ENCODE data around the gene SCRT2. TPM values are rescaled to one million over a fixed set of nuclear protein-coding genes. Genes with fewer than 3 reads are reported as not detected.
"Not testable (repeated sequence)": the region's sequence is repeated elsewhere in the genome, so short reads cannot be mapped to it uniquely, and the experiment has no call there.

SCRT2 gene
- total RNA-seq, 1 donor from 2014 or later = not detected

GRCh38 chr20:695165-695866, 19.7 kb upstream of the SCRT2 start:
- Mint-ChIP-seq H3K27me3 (ENCODE audit: low read depth) (peaks cover 7% of the 10 kb centered on the region), H3K36me3 (ENCODE audit: low read depth) (no peaks in the 10 kb centered on the region), H3K9me3 (no peaks in the 10 kb centered on the region), H3K27ac (no peak overlapping the region), H3K4me1 (ENCODE audit: low read depth) (peaks cover 5% of the 10 kb centered on the region), H3K4me3 (ENCODE audit: low read depth) (no peak overlapping the region)
- intact Hi-C loops (cut with micrococcal nuclease) = no loop called here
- DNase-seq (ENCODE audit: low spot score) = no peak

- Mint-ChIP-seq H3K36me3 (ENCODE audit: low read depth) (no peaks in the 10 kb centered on the region), H3K9me3 (no peaks in the 10 kb centered on the region), H3K4me1 (ENCODE audit: low read depth) (peaks cover 5% of the 10 kb centered on the region), H3K4me3 (ENCODE audit: low read depth) (no peak overlapping the region), H3K27ac (no peak overlapping the region), H3K27me3 (ENCODE audit: low read depth) (peaks cover 7% of the 10 kb centered on the region)
- intact Hi-C loops (cut with micrococcal nuclease) = no loop called here
- no peak for DNase-seq (ENCODE audit: low spot score)
Observed at GRCh38 chr20:694496-694895, 18.9 kb upstream of the SCRT2 start.

DNA sequence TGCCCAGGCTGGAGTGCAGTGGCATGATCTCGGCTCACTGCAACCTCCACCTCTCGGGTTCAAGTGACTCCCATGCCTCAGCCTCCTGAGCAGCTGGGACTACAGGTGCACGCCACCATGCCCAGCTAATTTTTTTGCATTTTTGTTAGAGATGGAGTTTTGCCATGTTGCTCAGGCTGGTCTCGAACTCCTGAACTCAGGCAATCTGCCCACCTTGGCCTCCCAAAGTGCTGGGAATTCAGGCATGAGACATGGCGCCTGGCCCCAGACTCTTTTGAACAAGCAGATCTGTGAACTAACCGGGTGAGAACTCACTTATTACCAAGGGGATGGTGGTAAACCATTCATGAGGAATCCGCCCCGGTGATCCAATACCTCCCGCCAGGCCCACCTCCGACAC, 18.2 kb upstream of the SCRT2 start:
- H3K9me3 Mint-ChIP-seq; H3K4me3 Mint-ChIP-seq (ENCODE audit: low read depth); H3K27me3 Mint-ChIP-seq (ENCODE audit: low read depth); H3K36me3 Mint-ChIP-seq (ENCODE audit: low read depth); DNase-seq (ENCODE audit: low spot score); H3K27ac Mint-ChIP-seq; intact Hi-C loops (cut with micrococcal nuclease); H3K4me1 Mint-ChIP-seq (ENCODE audit: low read depth): not testable (repeated sequence)

DNA sequence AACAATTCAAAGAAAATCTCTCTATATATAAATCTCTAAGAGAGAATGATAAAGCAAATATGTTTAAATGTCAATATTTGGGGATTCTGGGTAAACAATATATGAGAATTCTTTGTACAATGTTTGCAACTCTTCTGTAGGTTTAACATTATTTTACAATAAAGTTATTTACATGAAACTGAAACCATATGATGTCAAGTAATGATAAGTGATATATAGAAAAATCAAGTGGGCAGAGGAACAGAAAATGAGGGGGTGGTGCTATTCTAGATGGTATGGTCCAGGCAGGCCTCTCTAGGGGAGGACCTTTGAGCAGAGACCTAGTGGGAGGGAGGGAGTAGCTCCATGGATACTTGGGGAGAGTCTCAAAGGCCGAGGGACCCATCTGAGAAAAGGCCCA, 16.4 kb upstream of the SCRT2 start:
- DNase-seq (ENCODE audit: low spot score) = no peak
- Mint-ChIP-seq H3K9me3 (no peaks in the 10 kb centered on the region), H3K4me1 (ENCODE audit: low read depth) (peaks cover 5% of the 10 kb centered on the region), H3K36me3 (ENCODE audit: low read depth) (no peaks in the 10 kb centered on the region), H3K4me3 (ENCODE audit: low read depth) (no peak overlapping the region), H3K27me3 (ENCODE audit: low read depth) (peaks cover 7% of the 10 kb centered on the region), H3K27ac (no peak overlapping the region)
- intact Hi-C loops (cut with micrococcal nuclease) = no loop called here

GRCh38 chr20:689947-690346, 14.3 kb upstream of the SCRT2 start:
- Mint-ChIP-seq H3K27me3 (ENCODE audit: low read depth) (peaks cover 5% of the 10 kb centered on the region), H3K27ac (no peak overlapping the region), H3K36me3 (ENCODE audit: low read depth) (no peaks in the 10 kb centered on the region), H3K4me1 (ENCODE audit: low read depth) (peaks cover 5% of the 10 kb centered on the region), H3K9me3 (no peaks in the 10 kb centered on the region), H3K4me3 (ENCODE audit: low read depth) (no peak overlapping the region)
- no peak for DNase-seq (ENCODE audit: low spot score)
- intact Hi-C loops (cut with micrococcal nuclease) = no loop called here

GRCh38 chr20:689348-689747, 13.7 kb upstream of the SCRT2 start:
- Mint-ChIP-seq H3K4me1 (ENCODE audit: low read depth) (peaks cover 5% of the 10 kb centered on the region), H3K36me3 (ENCODE audit: low read depth) (no peaks in the 10 kb centered on the region), H3K27ac (no peak overlapping the region), H3K4me3 (ENCODE audit: low read depth) (no peak overlapping the region), H3K27me3 (ENCODE audit: low read depth) (peaks cover 5% of the 10 kb centered on the region), H3K9me3 (no peaks in the 10 kb centered on the region)
- intact Hi-C loops (cut with micrococcal nuclease) = no loop called here
- no peak for DNase-seq (ENCODE audit: low spot score)

DNA sequence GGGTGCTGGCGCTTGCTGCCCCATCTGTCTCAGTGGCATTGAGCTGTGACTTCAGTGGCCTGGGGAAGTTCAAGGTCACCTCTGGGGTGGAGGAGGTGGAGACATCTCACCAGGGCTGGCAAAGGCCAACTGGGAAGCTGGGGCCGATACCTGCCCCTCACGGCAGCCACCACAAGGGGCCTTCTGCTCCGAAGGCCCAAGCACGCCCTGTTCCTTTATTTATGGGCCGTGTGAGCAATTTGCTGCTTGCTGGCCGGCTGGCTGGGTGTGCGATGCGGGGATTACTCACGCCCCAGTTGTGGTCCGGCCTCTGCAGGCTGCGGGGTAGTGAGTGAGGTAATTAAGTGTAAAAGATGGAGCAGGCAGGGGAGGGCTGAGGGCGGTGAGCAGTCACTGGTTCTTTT, 13.2 kb upstream of the SCRT2 start:
- Mint-ChIP-seq H3K4me3 (ENCODE audit: low read depth) (no peak overlapping the region), H3K36me3 (ENCODE audit: low read depth) (no peaks in the 10 kb centered on the region), H3K27me3 (ENCODE audit: low read depth) (peaks cover 5% of the 10 kb centered on the region), H3K9me3 (no peaks in the 10 kb centered on the region), H3K4me1 (ENCODE audit: low read depth) (peaks cover 5% of the 10 kb centered on the region), H3K27ac (no peak overlapping the region)
- intact Hi-C loops (cut with micrococcal nuclease) = no loop called here
- no peak for DNase-seq (ENCODE audit: low spot score)

GRCh38 chr20:687468-688203, 12.0 kb upstream of the SCRT2 start:
- intact Hi-C loops (cut with micrococcal nuclease) = no loop called here
- Mint-ChIP-seq H3K27ac (no peak overlapping the region), H3K36me3 (ENCODE audit: low read depth) (no peaks in the 10 kb centered on the region), H3K4me1 (ENCODE audit: low read depth) (peaks cover 5% of the 10 kb centered on the region), H3K27me3 (ENCODE audit: low read depth) (peaks cover 2% of the 10 kb centered on the region), H3K4me3 (ENCODE audit: low read depth) (no peak overlapping the region), H3K9me3 (no peaks in the 10 kb centered on the region)
- DNase-seq (ENCODE audit: low spot score) = no peak

GRCh38 chr20:684676-685319, 9.2 kb upstream of the SCRT2 start:
- Mint-ChIP-seq H3K36me3 (ENCODE audit: low read depth) (no peaks in the 10 kb centered on the region), H3K27ac (no peak overlapping the region), H3K9me3 (no peaks in the 10 kb centered on the region), H3K4me1 (ENCODE audit: low read depth) (no peaks in the 10 kb centered on the region), H3K27me3 (ENCODE audit: low read depth) (no peaks in the 10 kb centered on the region), H3K4me3 (ENCODE audit: low read depth) (no peak overlapping the region)
- intact Hi-C loops (cut with micrococcal nuclease) = no loop called here
- no peak for DNase-seq (ENCODE audit: low spot score)

GRCh38 chr20:682123-682522, 6.5 kb upstream of the SCRT2 start:
- Mint-ChIP-seq H3K27ac (no peak overlapping the region), H3K36me3 (ENCODE audit: low read depth) (no peaks in the 10 kb centered on the region), H3K4me3 (ENCODE audit: low read depth) (no peak overlapping the region), H3K4me1 (ENCODE audit: low read depth) (no peaks in the 10 kb centered on the region), H3K9me3 (no peaks in the 10 kb centered on the region), H3K27me3 (ENCODE audit: low read depth) (peaks cover 14% of the 10 kb centered on the region)
- intact Hi-C loops (cut with micrococcal nuclease) = no loop called here
- DNase-seq (ENCODE audit: low spot score) = no peak

- H3K36me3 Mint-ChIP-seq (ENCODE audit: low read depth) = peaks cover 3% of the 10 kb centered on the region
Observed at GRCh38 chr20:680638-681187, 5.1 kb upstream of the SCRT2 start.

DNA sequence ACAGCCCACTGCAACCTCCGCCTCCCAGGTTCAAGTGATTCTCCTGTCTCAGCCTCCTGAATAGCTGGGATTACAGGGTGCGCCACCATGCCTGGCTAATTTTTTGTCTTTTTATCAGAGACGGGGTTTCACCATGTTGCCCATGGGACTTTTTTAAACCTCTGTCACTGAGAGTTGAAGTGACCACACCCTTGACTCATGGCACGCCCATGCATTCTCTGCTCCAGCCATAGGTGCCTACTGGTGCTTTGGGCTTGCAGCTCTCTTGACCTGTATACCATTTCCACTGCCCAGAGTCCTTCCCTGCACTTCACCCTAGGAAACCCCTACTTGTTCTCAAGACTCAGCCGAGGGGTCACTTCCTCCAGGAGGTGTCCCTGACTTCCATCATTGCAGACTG, 2.4 kb upstream of the SCRT2 start:
- Mint-ChIP-seq H3K9me3 (no peaks in the 10 kb centered on the region), H3K36me3 (ENCODE audit: low read depth) (peaks cover 3% of the 10 kb centered on the region), H3K27me3 (ENCODE audit: low read depth) (peaks cover 43% of the 10 kb centered on the region), H3K27ac (no peak overlapping the region), H3K4me3 (ENCODE audit: low read depth) (no peak overlapping the region), H3K4me1 (ENCODE audit: low read depth) (peaks cover 2% of the 10 kb centered on the region)
- DNase-seq (ENCODE audit: low spot score) = no peak
- intact Hi-C loops (cut with micrococcal nuclease) = no loop called here

More at GRCh38 chr20:680638-681187, 5.1 kb upstream of the SCRT2 start:
- H3K27me3 Mint-ChIP-seq (ENCODE audit: low read depth) = peaks cover 23% of the 10 kb centered on the region
- H3K4me1 Mint-ChIP-seq (ENCODE audit: low read depth) = peaks cover 2% of the 10 kb centered on the region
- DNase-seq (ENCODE audit: low spot score) = no peak
- H3K9me3 Mint-ChIP-seq = no peaks in the 10 kb centered on the region
- no peak overlapping the region for H3K4me3 Mint-ChIP-seq (ENCODE audit: low read depth)
- no peak overlapping the region for H3K27ac Mint-ChIP-seq
- intact Hi-C loops (cut with micrococcal nuclease) = no loop called here

- H3K27ac Mint-ChIP-seq = no peak overlapping the region
- DNase-seq (ENCODE audit: low spot score) = no peak
- intact Hi-C loops (cut with micrococcal nuclease) = no loop called here
- peaks cover 2% of the 10 kb centered on the region for H3K4me1 Mint-ChIP-seq (ENCODE audit: low read depth)
- H3K36me3 Mint-ChIP-seq (ENCODE audit: low read depth) = peaks cover 3% of the 10 kb centered on the region
- H3K9me3 Mint-ChIP-seq = no peaks in the 10 kb centered on the region
- H3K4me3 Mint-ChIP-seq (ENCODE audit: low read depth) = no peak overlapping the region
- H3K27me3 Mint-ChIP-seq (ENCODE audit: low read depth) = peaks cover 49% of the 10 kb centered on the region
Observed at GRCh38 chr20:676967-677366, 1.4 kb upstream of the SCRT2 start.
